Caco-2 (cell line): Measurements from ENCODE around the gene FAM118B. TPM values are rescaled to one million over a fixed set of nuclear protein-coding genes. Genes with fewer than 3 reads are reported as not detected.

ENCODE experiments used
- BruUV-seq: library from RNA; stranded (reverse); fragments of 400-500 nt; replicated peaks from 2 replicates; lab custom pipeline; 2021; lab: Mats Ljungman, UMichigan
- CTCF ChIA-PET: fragments of 300-600 bp; sonication (Branson Sonifier 250); formaldehyde crosslinking; loops from one replicate; lab custom pipeline; 2022; ENCODE audit warnings: antibody characterized with exemption; lab: Charles Lee
- POLR2A ChIA-PET: fragments of 300-600 bp; sonication (Branson Sonifier 250); formaldehyde crosslinking; loops from one replicate; lab custom pipeline; 2022; ENCODE audit warnings: antibody characterized with exemption; lab: Charles Lee
- DNase-seq, 2 experiments: peaks; one replicate each; pipeline versions ENCODE4 v3.0.0 to v3.0.0-alpha.2; 2020 to 2022
- H3K27me3 ChIP-seq: replicated peaks from 2 replicates; pipeline ENCODE4 v1.6.0; 2011; ENCODE audit warnings: low read length; ENCODE audit not compliant: control insufficient read depth, insufficient read depth
- H3K36me3 ChIP-seq: 2 replicates; pipeline ENCODE4 v1.5.1; 2011; ENCODE audit warnings: low read length; ENCODE audit not compliant: control insufficient read depth, insufficient read depth
- H3K4me1 ChIP-seq: fragments of 250-450 bp; sonication (Bioruptor Pico); 2 replicates; pipeline ENCODE4 v1.5.1; 2020; ENCODE audit warnings: mild to moderate bottlenecking
- H3K4me3 ChIP-seq: 2 replicates; pipeline ENCODE4 v1.5.1; 2011; ENCODE audit warnings: low read depth, mild to moderate bottlenecking, control low read depth, low read length
- H3K9me3 ChIP-seq: fragments of 250-450 bp; sonication (Bioruptor Pico); 2 replicates; pipeline ENCODE4 v1.5.1; 2020; ENCODE audit warnings: mild to moderate bottlenecking, moderate library complexity
- H3K27ac Mint-ChIP-seq: one replicate; pipeline ENCODE4 v1.8.0; 2022; ENCODE audit warnings: mixed read lengths; ENCODE audit not compliant: unreplicated experiment
- H3K27me3 Mint-ChIP-seq: one replicate; pipeline ENCODE4 v1.8.0; 2022; ENCODE audit warnings: mixed read lengths; ENCODE audit not compliant: insufficient read depth, unreplicated experiment
- H3K36me3 Mint-ChIP-seq: one replicate; pipeline ENCODE4 v1.8.0; 2022; ENCODE audit warnings: mild to moderate bottlenecking, mixed read lengths; ENCODE audit not compliant: insufficient read depth, unreplicated experiment
- H3K4me1 Mint-ChIP-seq: one replicate; pipeline ENCODE4 v1.8.0; 2022; ENCODE audit warnings: low read depth, mixed read lengths; ENCODE audit not compliant: unreplicated experiment
- H3K4me3 Mint-ChIP-seq: one replicate; pipeline ENCODE4 v1.8.0; 2022; ENCODE audit warnings: mild to moderate bottlenecking, moderate library complexity, mixed read lengths; ENCODE audit not compliant: unreplicated experiment
- H3K9me3 Mint-ChIP-seq: one replicate; pipeline ENCODE4 v1.8.0; 2022; ENCODE audit warnings: mixed read lengths; ENCODE audit not compliant: unreplicated experiment
- intact Hi-C: fragments of 100-400 bp; cut with micrococcal nuclease; formaldehyde crosslinking; loops from one replicate; pipeline ENCODE4 v1.10.0; 2022; ENCODE audit not compliant: unreplicated experiment
- total RNA-seq: library from RNA; stranded (reverse); gene quantifications from 2 replicates; pipeline ENCODE4 v1.2.3, GENCODE V29; 2022
- TF ChIP-seq, protein P1 (sequence below), 2 experiments: fragments of 200-600 bp in 1 of 2; IDR thresholded peaks; 1 replicate in 1 of 2; 2 replicates in 1 of 2; pipeline versions ENCODE4 v1.5.1 to v1.8.0; 2011 to 2022; ENCODE audit warnings: antibody characterized with exemption in 1 of 2, control low read depth in 1 of 2, inconsistent platforms in 1 of 2, low read depth in 1 of 2, low read length in 1 of 2, mild to moderate bottlenecking in 1 of 2, moderate library complexity in 1 of 2; ENCODE audit not compliant: insufficient read depth in 1 of 2, severe bottlenecking in 1 of 2, unreplicated experiment in 1 of 2

FAM118B gene
- total RNA-seq, 1 experiment from 2014 or later = 36.5 TPM

- Mint-ChIP-seq H3K9me3 (no peaks in the 10 kb centered on the region), H3K36me3 (no peaks in the 10 kb centered on the region), H3K27me3 (no peaks in the 10 kb centered on the region), H3K4me1 (no peaks in the 10 kb centered on the region), H3K4me3 (no peak overlapping the region), H3K27ac (no peak overlapping the region)
- no peaks in the 10 kb centered on the region for H3K9me3 ChIP-seq
- intact Hi-C loops = no loop called here
- POLR2A ChIA-PET = no interaction called here
- no peaks in the 10 kb centered on the region for H3K4me1 ChIP-seq
- CTCF ChIA-PET = no interaction called here
- H3K4me3 ChIP-seq = no peak overlapping the region
- TF ChIP-seq, protein P1, sequence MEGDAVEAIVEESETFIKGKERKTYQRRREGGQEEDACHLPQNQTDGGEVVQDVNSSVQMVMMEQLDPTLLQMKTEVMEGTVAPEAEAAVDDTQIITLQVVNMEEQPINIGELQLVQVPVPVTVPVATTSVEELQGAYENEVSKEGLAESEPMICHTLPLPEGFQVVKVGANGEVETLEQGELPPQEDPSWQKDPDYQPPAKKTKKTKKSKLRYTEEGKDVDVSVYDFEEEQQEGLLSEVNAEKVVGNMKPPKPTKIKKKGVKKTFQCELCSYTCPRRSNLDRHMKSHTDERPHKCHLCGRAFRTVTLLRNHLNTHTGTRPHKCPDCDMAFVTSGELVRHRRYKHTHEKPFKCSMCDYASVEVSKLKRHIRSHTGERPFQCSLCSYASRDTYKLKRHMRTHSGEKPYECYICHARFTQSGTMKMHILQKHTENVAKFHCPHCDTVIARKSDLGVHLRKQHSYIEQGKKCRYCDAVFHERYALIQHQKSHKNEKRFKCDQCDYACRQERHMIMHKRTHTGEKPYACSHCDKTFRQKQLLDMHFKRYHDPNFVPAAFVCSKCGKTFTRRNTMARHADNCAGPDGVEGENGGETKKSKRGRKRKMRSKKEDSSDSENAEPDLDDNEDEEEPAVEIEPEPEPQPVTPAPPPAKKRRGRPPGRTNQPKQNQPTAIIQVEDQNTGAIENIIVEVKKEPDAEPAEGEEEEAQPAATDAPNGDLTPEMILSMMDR (IDR thresholded peaks at IDR 0.05; ENCODE audit: insufficient read depth in 1 of 2, low read depth in 1 of 2, low read length in 1 of 2, severe bottlenecking in 1 of 2, unreplicated experiment in 1 of 2) = no peak
- H3K27me3 ChIP-seq = no peaks in the 10 kb centered on the region
- H3K36me3 ChIP-seq = no peaks in the 10 kb centered on the region
- no TSS peak for BruUV-seq
- no peak for DNase-seq
Observed at GRCh38 chr11:126173257-126173656, 38.3 kb upstream of the FAM118B start.

DNA sequence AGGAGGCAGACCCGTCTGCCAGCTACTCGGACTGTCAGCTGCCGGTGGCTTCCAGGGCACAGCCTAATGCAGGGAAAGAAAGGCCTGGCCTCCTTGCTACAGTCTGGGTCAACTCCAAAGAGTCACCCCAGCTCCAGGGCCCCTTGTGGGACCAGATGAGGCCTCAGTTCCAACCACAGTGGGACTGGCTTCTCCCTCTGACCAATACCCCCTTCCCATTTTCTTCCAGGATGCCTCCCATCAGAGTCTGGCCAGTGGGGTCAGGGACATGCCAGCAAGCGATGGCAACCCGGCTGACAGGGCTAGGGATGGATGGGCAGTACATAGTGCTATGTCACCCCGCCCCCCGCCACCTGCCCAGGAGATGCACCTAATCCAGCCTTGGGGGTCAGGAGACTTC is 36.8 kb upstream of the FAM118B start:
- no peak for DNase-seq
- Mint-ChIP-seq H3K4me1 (no peaks in the 10 kb centered on the region), H3K27ac (no peak overlapping the region), H3K9me3 (no peaks in the 10 kb centered on the region), H3K36me3 (no peaks in the 10 kb centered on the region), H3K27me3 (no peaks in the 10 kb centered on the region), H3K4me3 (no peak overlapping the region)
- TF ChIP-seq, protein P1 (IDR thresholded peaks at IDR 0.05; ENCODE audit: insufficient read depth in 1 of 2, low read depth in 1 of 2, low read length in 1 of 2, severe bottlenecking in 1 of 2, unreplicated experiment in 1 of 2) = no peak
- ChIA-PET POLR2A (no interaction called here), CTCF (no interaction called here)
- H3K4me3 ChIP-seq = no peak overlapping the region
- H3K9me3 ChIP-seq = no peaks in the 10 kb centered on the region
- BruUV-seq = no TSS peak
- no peaks in the 10 kb centered on the region for H3K27me3 ChIP-seq
- H3K36me3 ChIP-seq = no peaks in the 10 kb centered on the region
- intact Hi-C loops = no loop called here
- H3K4me1 ChIP-seq = no peaks in the 10 kb centered on the region

GRCh38 chr11:126175393-126175792 is 36.2 kb upstream of the FAM118B start:
- no peak overlapping the region for H3K27ac Mint-ChIP-seq
- no peaks in the 10 kb centered on the region for H3K4me1 Mint-ChIP-seq

More at GRCh38 chr11:126175393-126175792, 36.2 kb upstream of the FAM118B start:
- TF ChIP-seq, protein P1 (IDR thresholded peaks at IDR 0.05; ENCODE audit: insufficient read depth in 1 of 2, low read depth in 1 of 2, low read length in 1 of 2, severe bottlenecking in 1 of 2, unreplicated experiment in 1 of 2) = no peak
- Mint-ChIP-seq H3K4me3 (no peak overlapping the region), H3K9me3 (no peaks in the 10 kb centered on the region), H3K27me3 (no peaks in the 10 kb centered on the region), H3K36me3 (no peaks in the 10 kb centered on the region)
- CTCF ChIA-PET = no interaction called here
- no peaks in the 10 kb centered on the region for H3K9me3 ChIP-seq
- POLR2A ChIA-PET = no interaction called here
- intact Hi-C loops = no loop called here
- BruUV-seq = no TSS peak
- DNase-seq = no peak
- H3K4me1 ChIP-seq = no peaks in the 10 kb centered on the region
- no peak overlapping the region for H3K4me3 ChIP-seq
- no peaks in the 10 kb centered on the region for H3K36me3 ChIP-seq
- no peaks in the 10 kb centered on the region for H3K27me3 ChIP-seq
